SK-N-SH (cell line): Measurements from ENCODE around the gene RTN4RL2. TPM values are rescaled to one million over a fixed set of nuclear protein-coding genes. Genes with fewer than 3 reads are reported as not detected.

Source experiments
- CTCF ChIA-PET: fragments of 300-600, 350-600 bp; formaldehyde crosslinking; extraction: SDS; loops from one replicate; lab custom pipeline; 2021; lab: Yijun Ruan, JAX
- POLR2A ChIA-PET: fragments of 350-600 bp; sonication (Branson Sonifier 250); formaldehyde crosslinking; extraction: SDS; loops from one replicate; lab custom pipeline; 2020; ENCODE audit warnings: antibody characterized with exemption, inconsistent platforms; lab: Yijun Ruan, JAX
- DNase-seq: peaks from one replicate; pipeline ENCODE4 v3.0.0; 2012
- H2AFZ ChIP-seq: fragments of 200-600 bp; sonication (generic); 2 replicates; pipeline ENCODE4 v1.8.1; 2016; ENCODE audit warnings: antibody characterized with exemption, mild to moderate bottlenecking, low read depth
- H3F3A ChIP-seq: fragments of 200-600 bp; sonication (generic); replicated peaks from 2 replicates; pipeline ENCODE3; 2016; ENCODE audit warnings: antibody characterized with exemption, mild to moderate bottlenecking; ENCODE audit not compliant: insufficient read depth
- H3K27ac ChIP-seq, 2 experiments: fragments of 200-500 bp in 1 of 2; fragments of 200-600 bp in 1 of 2; sonication (Bioruptor generic) in 1 of 2; sonication (generic), shearing (Covaris generic) in 1 of 2; 2 replicates each; pipeline versions ENCODE4 v1.5.1 to v1.6.1; 2014 to 2016; ENCODE audit warnings: low read depth in 2 of 2, inconsistent platforms in 1 of 2, low read length in 1 of 2, mild to moderate bottlenecking in 1 of 2, mixed read lengths in 1 of 2
- H3K27me3 ChIP-seq: fragments of 200-600 bp; sonication (generic), shearing (Covaris generic); 2 replicates; pipeline ENCODE4 v1.6.1; 2016; ENCODE audit warnings: mixed run types; ENCODE audit not compliant: insufficient read depth
- H3K36me3 ChIP-seq, 2 experiments: fragments of 200-500 bp in 1 of 2; fragments of 200-600 bp in 1 of 2; sonication (Bioruptor generic) in 1 of 2; sonication (generic) in 1 of 2; replicated peaks in 1 of 2; 2 replicates each; pipeline versions ENCODE3 to v1.5.1; 2014 to 2016; ENCODE audit warnings: low read length in 1 of 2, mild to moderate bottlenecking in 1 of 2; ENCODE audit not compliant: insufficient read depth in 2 of 2, control insufficient read depth in 1 of 2
- H3K4me1 ChIP-seq, 2 experiments: fragments of 200-500 bp in 1 of 2; fragments of 200-600 bp in 1 of 2; sonication (Bioruptor generic) in 1 of 2; sonication (generic), shearing (Covaris generic) in 1 of 2; 2 replicates each; pipeline versions ENCODE4 v1.5.1 to v1.6.1; 2014 to 2016; ENCODE audit warnings: low read depth in 1 of 2, low read length in 1 of 2, mixed run types in 1 of 2; ENCODE audit not compliant: insufficient read depth in 2 of 2, control insufficient read depth in 1 of 2
- H3K4me2 ChIP-seq: fragments of 200-600 bp; sonication (generic), shearing (Covaris generic); 2 replicates; pipeline ENCODE4 v1.6.1; 2017; ENCODE audit warnings: mixed run types
- H3K4me3 ChIP-seq, 2 experiments: fragments of 200-500 bp in 1 of 2; fragments of 200-600 bp in 1 of 2; sonication (Bioruptor generic) in 1 of 2; sonication (generic), shearing (Covaris generic) in 1 of 2; 2 replicates each; pipeline versions ENCODE4 v1.5.1 to v1.8.1; 2014 to 2016; ENCODE audit warnings: low read depth in 2 of 2, inconsistent platforms in 1 of 2, low read length in 1 of 2, mild to moderate bottlenecking in 1 of 2, mixed read lengths in 1 of 2, moderate library complexity in 1 of 2
- H3K79me2 ChIP-seq: fragments of 200-600 bp; sonication (generic); 2 replicates; pipeline ENCODE4 v1.8.1; 2017; ENCODE audit warnings: mild to moderate bottlenecking; ENCODE audit not compliant: insufficient read depth
- H3K9ac ChIP-seq: fragments of 200-600 bp; sonication (generic); 2 replicates; pipeline ENCODE4 v1.6.1; 2017; ENCODE audit warnings: mixed run types
- H3K9me2 ChIP-seq: fragments of 200-600 bp; sonication (generic); 2 replicates; pipeline ENCODE4 v1.6.1; 2017; ENCODE audit warnings: mixed run types
- H3K9me3 ChIP-seq: fragments of 200-600 bp; sonication (generic); 2 replicates; pipeline ENCODE4 v1.6.1; 2017; ENCODE audit warnings: mixed run types, mild to moderate bottlenecking, moderate library complexity
- H4K20me1 ChIP-seq: fragments of 200-600 bp; sonication (generic); 2 replicates; pipeline ENCODE4 v1.6.1; 2017; ENCODE audit warnings: mild to moderate bottlenecking, mixed run types; ENCODE audit not compliant: insufficient read depth
- ELF1 ChIP-seq: IDR thresholded peaks from 2 replicates; pipeline ENCODE4 v1.4.0; 2012
- EZH2phosphoT487 ChIP-seq: fragments of 200-600 bp; sonication (generic); IDR thresholded peaks from 2 replicates; pipeline ENCODE4 v1.6.1; 2017; ENCODE audit warnings: low read depth, mixed run types, mild to moderate bottlenecking, antibody characterized with exemption, moderate library complexity, borderline replicate concordance
- FOSL2 ChIP-seq: IDR thresholded peaks from 2 replicates; pipeline ENCODE4 v1.4.0; 2012; ENCODE audit warnings: low read depth, mild to moderate bottlenecking, moderate library complexity, borderline replicate concordance
- FOXJ3 ChIP-seq: sonication (generic); formaldehyde crosslinking; IDR thresholded peaks from 2 replicates; pipeline ENCODE4 v1.5.1; 2020; ENCODE audit warnings: mild to moderate bottlenecking, missing genetic modification reagents
- GABPA ChIP-seq: IDR thresholded peaks from 2 replicates; pipeline ENCODE4 v1.4.0; 2012; ENCODE audit warnings: low read depth, mild to moderate bottlenecking
- IRF3 ChIP-seq: fragments of 150-350 bp; IDR thresholded peaks from 2 replicates; pipeline ENCODE4 v1.6.1; 2016; ENCODE audit warnings: mild to moderate bottlenecking, low read depth, low read length
- MAX ChIP-seq: IDR thresholded peaks from 2 replicates; pipeline ENCODE4 v1.4.0; 2012; ENCODE audit warnings: low read depth
- MEF2A ChIP-seq: IDR thresholded peaks from 2 replicates; pipeline ENCODE4 v1.4.0; 2012; ENCODE audit warnings: low read depth, borderline replicate concordance
- MXI1 ChIP-seq: IDR thresholded peaks from 2 replicates; pipeline ENCODE4 v1.6.1; 2012; ENCODE audit warnings: mild to moderate bottlenecking, low read depth, low read length, improper control_type of control experiment
- NRF1 ChIP-seq: IDR thresholded peaks from 2 replicates; pipeline ENCODE4 v1.6.1; 2012; ENCODE audit warnings: low read depth, mild to moderate bottlenecking, low read length
- REST ChIP-seq: IDR thresholded peaks from 2 replicates; pipeline ENCODE4 v1.6.1; 2012; ENCODE audit warnings: mild to moderate bottlenecking, low read depth, low read length, moderate library complexity
- USF1 ChIP-seq: IDR thresholded peaks from 2 replicates; pipeline ENCODE4 v1.4.0; 2012; ENCODE audit warnings: low read depth, borderline replicate concordance
- ZBTB33 ChIP-seq: IDR thresholded peaks from 2 replicates; pipeline ENCODE4 v1.4.0; 2012; ENCODE audit warnings: low read depth, borderline replicate concordance
- WGBS: methylation state at CpG from one replicate; pipeline ENCODE4 v1.1.6; 2017; ENCODE audit warnings: low lambda C conversion rate; 5-methylcytosine and 5-hydroxymethylcytosine counted together
- polyA plus RNA-seq, 3 experiments: library from polyadenylated mRNA; depleted of rRNA; stranded (reverse); fragments of >200 nt; gene quantifications; 2 replicates each; pipeline ENCODE4 v1.2.3, GENCODE V29; 2012

The RTN4RL2 gene
- polyA plus RNA-seq, 1 of the 3 experiments (the other 2 are of a cell fraction): 0.30 TPM

- H3K9me3 ChIP-seq: no peaks in the 10 kb centered on the region
- no peak for DNase-seq
- peaks cover 4 to 8% of the 10 kb centered on the region in 2 experiments; a peak in 2 of 4 replicates for H3K4me1 ChIP-seq
- H4K20me1 ChIP-seq: no peaks in the 10 kb centered on the region
- H3K4me2 ChIP-seq: peak overlapping the region; percentile 95
- POLR2A ChIA-PET: no interaction called here
- peak overlapping the region in 1 of 2 experiments; percentile 55; a peak in 1 of 4 replicates for H3K4me3 ChIP-seq
- H3K27me3 ChIP-seq: peaks cover 24% of the 10 kb centered on the region
- no peak overlapping the region for H3K9ac ChIP-seq
- no peaks in the 10 kb centered on the region for H3K79me2 ChIP-seq
- CTCF ChIA-PET: interaction anchor here (1.1 to 27.2 kb wide), 17 partner anchors 9 to 1084 kb away, joined by 3 to 517 read pairs (median 7); partner anchors contain the start of genes RTN4RL2, SLC43A1, TIMM10 and UBE2L6
- TF ChIP-seq REST: no peak
- TF ChIP-seq FOSL2: no peak
- no peak for TF ChIP-seq MAX
- no peaks in the 10 kb centered on the region for H3K36me3 ChIP-seq
- H3F3A ChIP-seq: no peaks in the 10 kb centered on the region
- WGBS: 45% methylated on average over 3 of the region's 3 CpGs
- H3K9me2 ChIP-seq: no peaks in the 10 kb centered on the region
- H3K27ac ChIP-seq: no peak overlapping the region
- 0 out of 2 replicates have a peak overlapping the region, but pooled peaks have one; percentile 63 for H2AFZ ChIP-seq
These were observed 23.2 kb downstream of the RTN4RL2 start for GRCh38 chr11:57483562-57483918.

GRCh38 chr11:57484141-57484710 is 23.9 kb downstream of the RTN4RL2 start:
- CTCF ChIA-PET: interaction anchor here (1.1 to 27.2 kb wide), 16 partner anchors 8 to 1083 kb away, joined by 3 to 517 read pairs (median 8); partner anchors contain the start of genes RTN4RL2, SLC43A1, TIMM10 and UBE2L6
- no peak overlapping the region for H3K4me3 ChIP-seq
- DNase-seq: no peak

More at GRCh38 chr11:57484141-57484710, 23.9 kb downstream of the RTN4RL2 start:
- no peaks in the 10 kb centered on the region for H3K9me2 ChIP-seq
- POLR2A ChIA-PET: no interaction called here
- H3K9ac ChIP-seq: no peak overlapping the region
- no peaks in the 10 kb centered on the region for H3F3A ChIP-seq
- no peak overlapping the region for H3K27ac ChIP-seq
- H2AFZ ChIP-seq: no peak overlapping the region
- no peaks in the 10 kb centered on the region for H3K9me3 ChIP-seq
- no peaks in the 10 kb centered on the region for H4K20me1 ChIP-seq
- peaks cover 4 to 8% of the 10 kb centered on the region in 2 experiments; a peak in 2 of 4 replicates for H3K4me1 ChIP-seq
- WGBS: 90% methylated on average over 4 of the region's 7 CpGs
- no peak for TF ChIP-seq NRF1
- no peak for TF ChIP-seq GABPA
- no peak for TF ChIP-seq ZBTB33
- no peak for TF ChIP-seq ELF1
- no peak for TF ChIP-seq EZH2phosphoT487
- no peak for TF ChIP-seq IRF3
- TF ChIP-seq USF1: no peak
- no peak for TF ChIP-seq MEF2A
- no peak for TF ChIP-seq FOXJ3 (CRISPR knock-in tag)
- TF ChIP-seq MXI1: no peak
- no peak for TF ChIP-seq MAX
- H3K79me2 ChIP-seq: no peaks in the 10 kb centered on the region
- H3K27me3 ChIP-seq: peaks cover 24% of the 10 kb centered on the region
- H3K4me2 ChIP-seq: no peak overlapping the region
- no peaks in the 10 kb centered on the region for H3K36me3 ChIP-seq
